Measurements from ENCODE around the gene LASP1NB.

GRCh38 chr17:38918916-38919315, 6.5 kb upstream of the LASP1NB start:
- TF ChIP-seq, protein P1, sequence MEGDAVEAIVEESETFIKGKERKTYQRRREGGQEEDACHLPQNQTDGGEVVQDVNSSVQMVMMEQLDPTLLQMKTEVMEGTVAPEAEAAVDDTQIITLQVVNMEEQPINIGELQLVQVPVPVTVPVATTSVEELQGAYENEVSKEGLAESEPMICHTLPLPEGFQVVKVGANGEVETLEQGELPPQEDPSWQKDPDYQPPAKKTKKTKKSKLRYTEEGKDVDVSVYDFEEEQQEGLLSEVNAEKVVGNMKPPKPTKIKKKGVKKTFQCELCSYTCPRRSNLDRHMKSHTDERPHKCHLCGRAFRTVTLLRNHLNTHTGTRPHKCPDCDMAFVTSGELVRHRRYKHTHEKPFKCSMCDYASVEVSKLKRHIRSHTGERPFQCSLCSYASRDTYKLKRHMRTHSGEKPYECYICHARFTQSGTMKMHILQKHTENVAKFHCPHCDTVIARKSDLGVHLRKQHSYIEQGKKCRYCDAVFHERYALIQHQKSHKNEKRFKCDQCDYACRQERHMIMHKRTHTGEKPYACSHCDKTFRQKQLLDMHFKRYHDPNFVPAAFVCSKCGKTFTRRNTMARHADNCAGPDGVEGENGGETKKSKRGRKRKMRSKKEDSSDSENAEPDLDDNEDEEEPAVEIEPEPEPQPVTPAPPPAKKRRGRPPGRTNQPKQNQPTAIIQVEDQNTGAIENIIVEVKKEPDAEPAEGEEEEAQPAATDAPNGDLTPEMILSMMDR (IDR thresholded peaks at IDR 0.05) = no peak
- TF ChIP-seq POLR2A (IDR thresholded peaks at IDR 0.05) (no peak), POLR2AphosphoS5 (IDR thresholded peaks at IDR 0.05) (no peak)

All from prostate gland (tissue), 2 donors.